Esophagus muscularis mucosa (tissue), 4 donors: Measurements from ENCODE around the gene PLEKHH3. TPM values are rescaled to one million over a fixed set of nuclear protein-coding genes. Genes with fewer than 3 reads are reported as not detected.

Experiments
- DNase-seq: peaks from one replicate; pipeline ENCODE4 v3.0.0-alpha.2; 2017; ENCODE audit errors: extremely low spot score
- H3K27ac ChIP-seq, 4 donors: fragments of 200-600 bp; sonication (generic); replicated peaks in 1 of 4; 1 replicate in 3 of 4; 2 replicates in 1 of 4; pipeline ENCODE4 v1.5.1; 2016 to 2019; ENCODE audit warnings: mild to moderate bottlenecking in 1 of 4
- H3K27me3 ChIP-seq, 4 donors: fragments of 200-600 bp; sonication (generic); one replicate each; pipeline versions ENCODE4 v1.5.1 to v1.6.0; 2016 to 2019
- H3K36me3 ChIP-seq, 4 donors: fragments of 200-600 bp; sonication (generic); one replicate each; pipeline ENCODE4 v1.5.1; 2016 to 2019
- H3K4me1 ChIP-seq, 4 donors: fragments of 200-600 bp; sonication (generic); one replicate each; pipeline ENCODE4 v1.5.1; 2016 to 2019
- H3K4me3 ChIP-seq, 4 donors: fragments of 200-600 bp; sonication (generic); 1 replicate in 2 of 4; 2 replicates in 2 of 4; pipeline ENCODE4 v1.5.1; 2016 to 2019; ENCODE audit warnings: mild to moderate bottlenecking in 4 of 4, moderate library complexity in 1 of 4
- H3K9me3 ChIP-seq, 4 donors: fragments of 200-600 bp; sonication (generic); 1 replicate in 3 of 4; 2 replicates in 1 of 4; pipeline ENCODE4 v1.5.1; 2016 to 2019
- CTCF ChIP-seq, 3 experiments: fragments of 200-600 bp in 2 of 3; fragments of 450-650 bp in 1 of 3; sonication (generic) in 2 of 3; IDR thresholded peaks; one replicate each; pipeline ENCODE4 v1.5.1; 2017 to 2019; ENCODE audit warnings: antibody characterized with exemption in 3 of 3, mild to moderate bottlenecking in 2 of 3, moderate library complexity in 1 of 3
- EP300 ChIP-seq: sonication (generic); formaldehyde crosslinking; IDR thresholded peaks from one replicate; pipeline ENCODE4 v1.6.1; 2017; ENCODE audit warnings: antibody characterized with exemption
- POLR2A ChIP-seq: fragments of 450-650 bp; IDR thresholded peaks from one replicate; pipeline ENCODE4 v1.6.1; 2017; ENCODE audit warnings: antibody characterized with exemption, moderate library complexity, mild to moderate bottlenecking, low read depth
- POLR2AphosphoS5 ChIP-seq, 2 donors: sonication (generic); formaldehyde crosslinking; IDR thresholded peaks; one replicate each; pipeline ENCODE4 v1.6.1; 2017; ENCODE audit warnings: antibody characterized with exemption in 2 of 2
- WGBS: methylation state at CpG from one replicate; pipeline ENCODE4 v1.1.5; 2018; 5-methylcytosine and 5-hydroxymethylcytosine counted together
- intact Hi-C: fragments of 100-400 bp; cut with DNase I; formaldehyde crosslinking; loops from one replicate; pipeline ENCODE4 v1.15.1; 2023
- total RNA-seq, 4 donors: library from RNA; depleted of rRNA; stranded (reverse); fragments of >200 nt; gene quantifications; one replicate each; pipeline versions ENCODE4 v1.1.0 to v1.2.1, GENCODE V29; 2016

PLEKHH3 gene
- 10 to 100 TPM; 20.3 to 41.2 (median 27.3) TPM for total RNA-seq

DNA sequence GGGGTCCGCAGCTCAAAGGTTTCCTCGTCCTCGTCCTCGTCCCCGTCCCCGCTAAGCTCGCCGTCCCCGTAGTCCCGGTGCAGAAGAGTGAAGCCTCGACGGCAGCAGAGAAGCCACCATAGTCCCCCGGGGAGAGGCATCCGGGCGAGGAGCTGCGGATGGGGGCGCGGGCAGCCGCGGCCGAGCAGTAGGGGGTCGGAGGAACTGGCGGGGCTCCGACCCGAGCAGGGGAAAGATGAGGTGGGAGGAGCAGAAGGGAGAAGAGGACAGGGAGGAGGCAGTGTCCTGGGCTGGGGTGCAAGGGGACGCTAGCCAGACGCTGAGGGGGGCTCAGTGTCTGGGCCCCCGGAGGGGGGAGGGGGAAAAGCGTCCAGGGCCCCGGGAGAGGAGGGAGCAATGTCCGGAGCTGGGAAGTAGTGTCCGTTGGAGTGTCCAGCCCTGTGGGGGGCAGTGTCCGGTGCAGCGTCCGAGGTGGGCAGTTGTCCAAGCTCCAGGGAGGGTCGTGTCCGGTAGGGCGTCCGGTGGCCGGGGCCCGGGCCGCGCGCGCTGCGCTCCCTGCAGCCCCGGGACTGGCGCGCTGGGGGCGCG, at the start of gene PLEKHH3:
Gene PLEKHH3, minus strand, starts transcription at position 571 of the 588 bp plus-strand sequence. Its CDS starts 431 bp downstream, at position 140.
- DNase-seq = no peak
- Histone ChIP-seq H3K4me3 (peak within 1 kb of the TSS; percentile 77 to 93 (median 90)), H3K36me3 (peaks cover 10 to 23% (median 22%) of the 10 kb centered on the region in 4 donors), H3K9me3 (no peaks in the 10 kb centered on the region), H3K27me3 (no peaks in the 10 kb centered on the region), H3K27ac (peak within 1 kb of the TSS; percentile 96 to 99 (median 98)), H3K4me1 (peaks cover 61 to 90% (median 82%) of the 10 kb centered on the region in 4 donors)
- 0% methylated on average over 25 of the region's 51 CpGs for WGBS
- peak in 2 of 3 experiments; percentile 23 to 33 for TF ChIP-seq CTCF (IDR thresholded peaks at IDR 0.05)
- TF ChIP-seq POLR2AphosphoS5 (IDR thresholded peaks at IDR 0.05) = peak in 1 of 2 donors; percentile 91
- no peak for TF ChIP-seq EP300
- TF ChIP-seq POLR2A = peak; percentile 91
- intact Hi-C loops = no loop called here

- H3K36me3 ChIP-seq = peaks cover 87 to 100% (median 98%) of the 10 kb centered on the region in 4 donors
- no peak for TF ChIP-seq POLR2A
- no peak for TF ChIP-seq EP300
- no peak for TF ChIP-seq POLR2AphosphoS5 (IDR thresholded peaks at IDR 0.05)
- TF ChIP-seq CTCF (IDR thresholded peaks at IDR 0.05) = no peak
- no peak for DNase-seq
- intact Hi-C loops = no loop called here
- H3K9me3 ChIP-seq = no peaks in the 10 kb centered on the region
- WGBS = 96% methylated on average over 6 of the region's 6 CpGs
- H3K27me3 ChIP-seq = no peaks in the 10 kb centered on the region
- no peak overlapping the region for H3K27ac ChIP-seq
- H3K4me3 ChIP-seq = no peak overlapping the region
- H3K4me1 ChIP-seq = no peaks in the 10 kb centered on the region
These were observed 48.3 kb upstream of the PLEKHH3 start for GRCh38 chr17:42725143-42725542.

DNA sequence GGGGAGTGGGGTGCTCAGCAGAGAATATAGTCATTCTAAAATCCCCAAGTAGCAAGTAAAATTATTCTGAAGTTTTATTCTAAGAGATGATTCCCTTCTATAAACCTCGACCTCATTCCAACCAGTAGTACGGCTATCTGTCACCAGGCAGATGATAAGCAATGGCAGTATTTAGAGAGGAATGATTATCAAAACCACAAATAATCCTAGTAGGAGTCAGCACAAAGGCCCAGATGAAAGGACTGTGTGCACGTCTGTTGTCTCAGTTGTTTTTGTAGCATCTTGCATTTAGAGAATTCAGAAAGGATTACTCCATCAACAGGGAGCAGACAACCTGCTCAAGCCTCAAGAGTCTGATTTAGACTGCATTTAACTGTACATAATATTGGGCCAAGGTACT, 46.8 kb upstream of the PLEKHH3 start:
- 88% methylated on average over 3 of the region's 3 CpGs for WGBS
- Histone ChIP-seq H3K4me1 (no peaks in the 10 kb centered on the region), H3K4me3 (no peak overlapping the region), H3K27me3 (no peaks in the 10 kb centered on the region), H3K9me3 (no peaks in the 10 kb centered on the region), H3K27ac (no peak overlapping the region), H3K36me3 (peaks cover 81 to 100% (median 98%) of the 10 kb centered on the region in 4 donors)
- intact Hi-C loops = loop anchor here (5.0 kb wide), 1 partner anchor 99 kb away; the partner anchor contains the start of gene BECN1
- DNase-seq = no peak
- TF ChIP-seq CTCF (IDR thresholded peaks at IDR 0.05) (no peak), POLR2AphosphoS5 (IDR thresholded peaks at IDR 0.05) (no peak), EP300 (no peak), POLR2A (no peak)

DNA sequence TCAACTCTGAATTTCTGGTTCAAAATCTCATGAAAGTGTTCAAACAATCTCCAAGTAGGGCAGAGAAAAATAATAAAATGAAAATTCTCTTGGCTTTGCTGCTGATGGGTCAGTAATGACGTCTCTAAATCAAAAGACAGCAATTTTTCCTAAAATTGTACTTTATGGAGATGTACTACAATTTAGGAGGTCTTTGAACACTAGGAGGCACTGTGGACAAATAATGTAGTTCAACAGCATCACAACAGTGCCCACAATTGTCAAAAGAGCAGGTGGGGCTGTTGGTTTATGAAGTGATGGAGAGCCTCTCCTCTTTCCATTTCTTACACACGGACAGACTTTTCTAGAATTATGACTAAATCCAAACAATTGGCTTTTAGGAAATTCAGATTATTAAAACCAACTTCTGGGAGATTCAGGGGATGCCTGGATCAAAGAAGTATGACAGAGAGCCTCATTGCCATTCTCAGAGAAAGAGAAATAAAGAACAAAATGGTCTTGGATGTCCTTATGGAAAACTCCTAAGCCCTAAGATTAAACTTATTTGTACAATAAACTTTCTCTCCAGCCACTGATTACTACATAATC, 44.3 kb upstream of the PLEKHH3 start:
- 2% methylated on average over 2 of the region's 2 CpGs for WGBS
- Histone ChIP-seq H3K9me3 (no peaks in the 10 kb centered on the region), H3K36me3 (peaks cover 79 to 100% (median 98%) of the 10 kb centered on the region in 4 donors), H3K27me3 (no peaks in the 10 kb centered on the region), H3K4me3 (no peak overlapping the region), H3K4me1 (no peaks in the 10 kb centered on the region), H3K27ac (no peak overlapping the region)
- intact Hi-C loops = loop anchor here (2.0 to 5.0 kb wide), 2 partner anchors 42 to 101 kb away; partner anchors contain the start of gene BECN1
- no peak for DNase-seq
- TF ChIP-seq POLR2AphosphoS5 (IDR thresholded peaks at IDR 0.05) (no peak), CTCF (IDR thresholded peaks at IDR 0.05) (peak; percentile 58 to 76 (median 66))
